ENCODE results near the gene LUZP2.
"Not testable (repeated sequence)": the region's sequence is repeated elsewhere in the genome, so short reads cannot be mapped to it uniquely, and the experiment has no call there.

LUZP2 gene

GRCh38 chr11:24934733-24935439 lies 438.0 kb downstream of the LUZP2 start:
- no peak for DNase-seq

- DNase-seq: no peak
Observed at GRCh38 chr11:24944891-24945290, 448.0 kb downstream of the LUZP2 start.

- DNase-seq: no peak
Observed at GRCh38 chr11:24949406-24949805, 452.6 kb downstream of the LUZP2 start.

- DNase-seq: no peak
Observed at GRCh38 chr11:24963852-24964251, 467.0 kb downstream of the LUZP2 start.

GRCh38 chr11:24965748-24966147 lies 468.9 kb downstream of the LUZP2 start:
- no peak for DNase-seq

- DNase-seq: not testable (repeated sequence)
Observed at GRCh38 chr11:24993903-24994302, 497.1 kb downstream of the LUZP2 start.

- DNase-seq: not testable (repeated sequence)
Observed at GRCh38 chr11:24999929-25000328, 503.1 kb downstream of the LUZP2 start.

GRCh38 chr11:25037431-25037830 lies 540.6 kb downstream of the LUZP2 start:
- no peak for DNase-seq

- DNase-seq: no peak
Observed at GRCh38 chr11:25038131-25038530, 541.3 kb downstream of the LUZP2 start.

GRCh38 chr11:25039165-25039564 lies 542.3 kb downstream of the LUZP2 start:
- no peak for DNase-seq

GRCh38 chr11:25048632-25049031 lies 551.8 kb downstream of the LUZP2 start:
- DNase-seq: no peak

- no peak for DNase-seq
Observed at GRCh38 chr11:25052844-25053243, 556.0 kb downstream of the LUZP2 start.

GRCh38 chr11:25057861-25058260 lies 561.0 kb downstream of the LUZP2 start:
- no peak for DNase-seq

GRCh38 chr11:25065746-25066145 lies 568.9 kb downstream of the LUZP2 start:
- DNase-seq: no peak

- DNase-seq: no peak
Observed at GRCh38 chr11:25066706-25067105, 569.9 kb downstream of the LUZP2 start.

- no peak for DNase-seq
Observed at GRCh38 chr11:25068451-25068850, 571.6 kb downstream of the LUZP2 start.

- no peak for DNase-seq
Observed at GRCh38 chr11:25094085-25094802, 597.4 kb downstream of the LUZP2 start.

- no peak for DNase-seq
Observed at GRCh38 chr11:25119416-25119815, 622.6 kb downstream of the LUZP2 start.
